Progenitor cell of endocrine pancreas (in vitro differentiated cells): ENCODE data around the gene PDE11A. TPM values are rescaled to one million over a fixed set of nuclear protein-coding genes. Genes with fewer than 3 reads are reported as not detected.

Source experiments
- DNase-seq: peaks from one replicate; pipeline ENCODE4 v3.0.0; 2021; ENCODE audit warnings: low spot score; ENCODE audit not compliant: unreplicated experiment
- H3K27ac Mint-ChIP-seq: 2 replicates; pipeline ENCODE4 v1.8.0; 2021; ENCODE audit warnings: mild to moderate bottlenecking, moderate library complexity, mixed read lengths
- H3K27me3 Mint-ChIP-seq: 2 replicates; pipeline ENCODE4 v1.8.0; 2021; ENCODE audit warnings: mixed read lengths
- H3K36me3 Mint-ChIP-seq: 2 replicates; pipeline ENCODE4 v1.8.0; 2022; ENCODE audit warnings: mixed read lengths; ENCODE audit not compliant: insufficient read depth
- H3K4me1 Mint-ChIP-seq: 2 replicates; pipeline ENCODE4 v1.8.0; 2021; ENCODE audit warnings: low read depth, mixed read lengths
- H3K4me3 Mint-ChIP-seq: 2 replicates; pipeline ENCODE4 v1.8.0; 2021; ENCODE audit warnings: low read depth, mild to moderate bottlenecking, moderate library complexity, mixed read lengths
- H3K9me3 Mint-ChIP-seq: 2 replicates; pipeline ENCODE4 v1.8.0; 2021; ENCODE audit warnings: low read depth, mixed read lengths
- total RNA-seq: library from RNA; stranded (reverse); gene quantifications from 2 replicates; pipeline ENCODE4 v1.2.1, GENCODE V29; 2021
- TF ChIP-seq, protein P1 (sequence below): fragments of 200-600 bp; sonication (generic); IDR thresholded peaks from one replicate; pipeline ENCODE4 v1.5.0; 2021; ENCODE audit warnings: antibody characterized with exemption, mild to moderate bottlenecking; ENCODE audit not compliant: unreplicated experiment

Gene PDE11A
- total RNA-seq, 1 donor from 2014 or later = 54.8 TPM

DNA sequence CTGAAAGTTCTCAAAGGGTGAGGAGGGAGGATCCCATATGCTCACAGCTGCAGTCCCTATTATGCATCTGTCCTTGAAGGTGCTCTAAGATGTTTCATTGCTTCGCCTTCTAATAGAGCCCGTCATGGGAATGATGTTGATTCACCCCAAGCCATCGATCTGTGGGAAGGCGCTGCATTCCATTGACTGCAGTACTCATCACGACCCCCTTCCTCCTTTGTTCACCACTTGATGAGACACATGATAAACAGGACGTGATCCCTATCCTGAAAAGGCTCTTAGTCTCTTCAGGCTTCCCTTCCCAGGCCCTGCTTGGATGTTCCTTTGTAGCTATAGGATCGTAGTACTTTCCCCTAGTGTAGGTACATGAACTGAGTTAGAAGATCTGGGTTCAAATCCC lies 498.2 kb downstream of the PDE11A start:
- Mint-ChIP-seq H3K9me3 (no peaks in the 10 kb centered on the region), H3K27ac (no peak overlapping the region), H3K36me3 (no peaks in the 10 kb centered on the region), H3K27me3 (no peaks in the 10 kb centered on the region), H3K4me1 (no peaks in the 10 kb centered on the region), H3K4me3 (no peak overlapping the region)
- DNase-seq = no peak
- TF ChIP-seq, protein P1, sequence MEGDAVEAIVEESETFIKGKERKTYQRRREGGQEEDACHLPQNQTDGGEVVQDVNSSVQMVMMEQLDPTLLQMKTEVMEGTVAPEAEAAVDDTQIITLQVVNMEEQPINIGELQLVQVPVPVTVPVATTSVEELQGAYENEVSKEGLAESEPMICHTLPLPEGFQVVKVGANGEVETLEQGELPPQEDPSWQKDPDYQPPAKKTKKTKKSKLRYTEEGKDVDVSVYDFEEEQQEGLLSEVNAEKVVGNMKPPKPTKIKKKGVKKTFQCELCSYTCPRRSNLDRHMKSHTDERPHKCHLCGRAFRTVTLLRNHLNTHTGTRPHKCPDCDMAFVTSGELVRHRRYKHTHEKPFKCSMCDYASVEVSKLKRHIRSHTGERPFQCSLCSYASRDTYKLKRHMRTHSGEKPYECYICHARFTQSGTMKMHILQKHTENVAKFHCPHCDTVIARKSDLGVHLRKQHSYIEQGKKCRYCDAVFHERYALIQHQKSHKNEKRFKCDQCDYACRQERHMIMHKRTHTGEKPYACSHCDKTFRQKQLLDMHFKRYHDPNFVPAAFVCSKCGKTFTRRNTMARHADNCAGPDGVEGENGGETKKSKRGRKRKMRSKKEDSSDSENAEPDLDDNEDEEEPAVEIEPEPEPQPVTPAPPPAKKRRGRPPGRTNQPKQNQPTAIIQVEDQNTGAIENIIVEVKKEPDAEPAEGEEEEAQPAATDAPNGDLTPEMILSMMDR = no peak

Other genes starting within 250 kb of the PDE11A start
- 18.8 and 19.7 TPM in 2 replicates for gene RBM45, start 39.7 kb upstream of the PDE11A start, total RNA-seq
- 2.0 and 2.4 TPM in 2 replicates for gene OSBPL6, start 121.7 kb upstream of the PDE11A start, total RNA-seq